GM20431 (cell line): Measurements from ENCODE around the gene ZNF189.
"Not testable (repeated sequence)": the region's sequence is repeated elsewhere in the genome, so short reads cannot be mapped to it uniquely, and the experiment has no call there.

Experiments used
- in situ Hi-C: fragments of 300-500 bp; cut with MseI, MboI; formaldehyde crosslinking; loops from one replicate; pipeline ENCODE4 v1.15.0; 2020; ENCODE audit warnings: low sequenced_read_pairs; ENCODE audit not compliant: unreplicated experiment

Gene ZNF189

GRCh38 chr9:101376111-101376848, 22.4 kb upstream of the ZNF189 start:
- in situ Hi-C loops: no loop called here

- in situ Hi-C loops: no loop called here
These were observed 18.4 kb upstream of the ZNF189 start for GRCh38 chr9:101380295-101380694.

- in situ Hi-C loops: no loop called here
These were observed 17.5 kb upstream of the ZNF189 start for GRCh38 chr9:101381118-101381517.

GRCh38 chr9:101381833-101382342, 16.8 kb upstream of the ZNF189 start:
- in situ Hi-C loops: no loop called here

GRCh38 chr9:101383361-101383760, 15.3 kb upstream of the ZNF189 start:
- in situ Hi-C loops: no loop called here

- in situ Hi-C loops: not testable (repeated sequence)
These were observed 13.6 kb upstream of the ZNF189 start, which contains the start of gene BAAT for GRCh38 chr9:101384873-101385536. Gene BAAT (minus strand): TSS chr9:101385006. CDS start chr9:101371404, 13,602 bp downstream.

- in situ Hi-C loops: no loop called here
These were observed 10.7 kb upstream of the ZNF189 start for GRCh38 chr9:101387871-101388506.

GRCh38 chr9:101388507-101388993, 10.1 kb upstream of the ZNF189 start:
- in situ Hi-C loops: no loop called here

- in situ Hi-C loops: no loop called here
These were observed 5.5 kb upstream of the ZNF189 start for GRCh38 chr9:101393135-101393534.

- in situ Hi-C loops: no loop called here
These were observed 4.0 kb upstream of the ZNF189 start for GRCh38 chr9:101394687-101395086.

GRCh38 chr9:101397746-101398067, 944 bp upstream of the ZNF189 start:
- in situ Hi-C loops: no loop called here

- in situ Hi-C loops: no loop called here
These were observed 435 bp downstream of the ZNF189 start for GRCh38 chr9:101398930-101399642.

- in situ Hi-C loops: no loop called here
These were observed 956 bp downstream of the ZNF189 start for GRCh38 chr9:101399643-101399970.

GRCh38 chr9:101400120-101400519, 1.5 kb downstream of the ZNF189 start:
- in situ Hi-C loops: no loop called here

- in situ Hi-C loops: no loop called here
These were observed 5.0 kb downstream of the ZNF189 start for GRCh38 chr9:101403516-101404285.

GRCh38 chr9:101408374-101409078, 9.9 kb downstream of the ZNF189 start:
- in situ Hi-C loops: no loop called here

GRCh38 chr9:101409079-101409477, 10.4 kb downstream of the ZNF189 start:
- in situ Hi-C loops: no loop called here

GRCh38 chr9:101414839-101415238, 16.2 kb downstream of the ZNF189 start:
- in situ Hi-C loops: no loop called here

GRCh38 chr9:101415578-101415977, 16.9 kb downstream of the ZNF189 start:
- in situ Hi-C loops: no loop called here
